ENCODE measurements around the gene RERE. TPM values are rescaled to one million over a fixed set of nuclear protein-coding genes. Genes with fewer than 3 reads are reported as not detected.

Gene RERE
- total RNA-seq, 1 donor = 55.0 TPM

DNA sequence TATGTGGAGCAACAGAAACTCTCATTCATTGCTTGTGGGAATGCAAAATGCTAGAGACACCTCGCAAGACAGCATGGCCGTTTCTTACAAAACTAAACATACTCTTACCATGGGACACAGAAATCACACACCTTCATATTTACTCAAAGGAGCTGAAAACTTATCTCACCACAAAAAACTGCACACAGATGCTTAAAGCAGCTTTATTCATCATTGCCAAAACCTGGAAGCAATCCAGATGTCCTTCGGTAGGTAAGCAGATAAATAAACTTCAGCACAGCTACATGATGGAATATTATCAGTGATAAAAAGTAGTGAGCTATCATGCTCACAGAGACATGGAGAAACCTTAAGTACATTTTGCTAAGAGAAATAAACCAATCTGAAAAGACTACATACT lies 124.3 kb downstream of the RERE start:
- Histone ChIP-seq H3K27me3 (ENCODE audit: insufficient read depth, low read length) (no peaks in the 10 kb centered on the region), H2AFZ (ENCODE audit: low read length) (no peak overlapping the region), H3K27ac (ENCODE audit: low read depth, low read length) (no peak overlapping the region), H4K20me1 (ENCODE audit: insufficient read depth, low read length) (peaks cover 8% of the 10 kb centered on the region), H3K79me2 (ENCODE audit: insufficient read depth, low read length) (peaks cover 85% of the 10 kb centered on the region), H3K36me3 (ENCODE audit: insufficient read depth, low read length) (no peaks in the 10 kb centered on the region), H3K4me2 (ENCODE audit: insufficient read depth, low read length) (no peak overlapping the region), H3K9me3 (ENCODE audit: low read depth, low read length) (no peaks in the 10 kb centered on the region), H3K4me1 (ENCODE audit: insufficient read depth, low read length) (no peaks in the 10 kb centered on the region), H3K4me3 (ENCODE audit: insufficient read depth, low read length) (no peak overlapping the region)
- no peak for DNase-seq (ENCODE audit: insufficient read length, low spot score, missing footprints)
- TF ChIP-seq, protein P1, sequence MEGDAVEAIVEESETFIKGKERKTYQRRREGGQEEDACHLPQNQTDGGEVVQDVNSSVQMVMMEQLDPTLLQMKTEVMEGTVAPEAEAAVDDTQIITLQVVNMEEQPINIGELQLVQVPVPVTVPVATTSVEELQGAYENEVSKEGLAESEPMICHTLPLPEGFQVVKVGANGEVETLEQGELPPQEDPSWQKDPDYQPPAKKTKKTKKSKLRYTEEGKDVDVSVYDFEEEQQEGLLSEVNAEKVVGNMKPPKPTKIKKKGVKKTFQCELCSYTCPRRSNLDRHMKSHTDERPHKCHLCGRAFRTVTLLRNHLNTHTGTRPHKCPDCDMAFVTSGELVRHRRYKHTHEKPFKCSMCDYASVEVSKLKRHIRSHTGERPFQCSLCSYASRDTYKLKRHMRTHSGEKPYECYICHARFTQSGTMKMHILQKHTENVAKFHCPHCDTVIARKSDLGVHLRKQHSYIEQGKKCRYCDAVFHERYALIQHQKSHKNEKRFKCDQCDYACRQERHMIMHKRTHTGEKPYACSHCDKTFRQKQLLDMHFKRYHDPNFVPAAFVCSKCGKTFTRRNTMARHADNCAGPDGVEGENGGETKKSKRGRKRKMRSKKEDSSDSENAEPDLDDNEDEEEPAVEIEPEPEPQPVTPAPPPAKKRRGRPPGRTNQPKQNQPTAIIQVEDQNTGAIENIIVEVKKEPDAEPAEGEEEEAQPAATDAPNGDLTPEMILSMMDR (IDR thresholded peaks at IDR 0.05; ENCODE audit: extremely low read depth, low read depth, low read length) = no peak

DNA sequence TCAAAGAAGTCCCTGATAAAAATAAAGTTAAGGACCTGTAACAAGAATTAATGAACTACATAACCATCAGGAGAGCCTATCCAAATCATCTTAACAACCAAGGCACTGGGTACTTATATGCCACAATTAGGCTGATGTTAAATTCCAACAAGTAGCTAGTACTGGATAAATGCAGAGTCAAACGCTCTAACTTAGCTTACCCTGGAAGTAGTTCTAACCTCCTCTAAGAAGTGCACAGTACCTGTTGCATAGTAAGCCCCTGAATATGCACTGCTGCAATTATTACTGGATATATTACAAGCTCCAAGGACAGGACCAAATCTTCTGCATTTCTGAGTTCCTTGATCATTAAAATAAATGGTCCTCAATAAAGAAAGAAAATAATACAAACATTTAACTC lies 125.8 kb downstream of the RERE start:
- no peak for DNase-seq (ENCODE audit: insufficient read length, low spot score, missing footprints)
- Histone ChIP-seq H4K20me1 (ENCODE audit: insufficient read depth, low read length) (peaks cover 10% of the 10 kb centered on the region), H3K27me3 (ENCODE audit: insufficient read depth, low read length) (no peaks in the 10 kb centered on the region), H3K9me3 (ENCODE audit: low read depth, low read length) (no peaks in the 10 kb centered on the region), H3K79me2 (ENCODE audit: insufficient read depth, low read length) (peaks cover 91% of the 10 kb centered on the region), H3K4me3 (ENCODE audit: insufficient read depth, low read length) (no peak overlapping the region), H3K4me2 (ENCODE audit: insufficient read depth, low read length) (no peak overlapping the region), H3K36me3 (ENCODE audit: insufficient read depth, low read length) (no peaks in the 10 kb centered on the region), H3K27ac (ENCODE audit: low read depth, low read length) (no peak overlapping the region), H3K4me1 (ENCODE audit: insufficient read depth, low read length) (peaks cover 9% of the 10 kb centered on the region), H2AFZ (ENCODE audit: low read length) (no peak overlapping the region)
- TF ChIP-seq, protein P1 (IDR thresholded peaks at IDR 0.05; ENCODE audit: extremely low read depth, low read depth, low read length) = no peak

DNA sequence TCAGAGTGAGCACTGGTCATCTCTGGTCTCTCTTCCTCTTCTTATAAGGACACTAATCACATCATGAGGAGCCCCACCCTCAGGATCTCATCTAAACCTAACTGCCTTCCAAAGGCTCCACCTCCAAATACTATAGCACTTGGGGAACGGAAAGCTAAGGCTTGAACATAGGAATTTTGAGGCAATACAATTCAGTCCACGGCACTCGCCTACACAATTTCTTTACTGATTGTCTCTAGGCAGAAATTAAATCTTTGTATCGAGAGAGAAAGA lies 127.3 kb downstream of the RERE start:
- H4K20me1 ChIP-seq (ENCODE audit: insufficient read depth, low read length) = peaks cover 12% of the 10 kb centered on the region

DNA sequence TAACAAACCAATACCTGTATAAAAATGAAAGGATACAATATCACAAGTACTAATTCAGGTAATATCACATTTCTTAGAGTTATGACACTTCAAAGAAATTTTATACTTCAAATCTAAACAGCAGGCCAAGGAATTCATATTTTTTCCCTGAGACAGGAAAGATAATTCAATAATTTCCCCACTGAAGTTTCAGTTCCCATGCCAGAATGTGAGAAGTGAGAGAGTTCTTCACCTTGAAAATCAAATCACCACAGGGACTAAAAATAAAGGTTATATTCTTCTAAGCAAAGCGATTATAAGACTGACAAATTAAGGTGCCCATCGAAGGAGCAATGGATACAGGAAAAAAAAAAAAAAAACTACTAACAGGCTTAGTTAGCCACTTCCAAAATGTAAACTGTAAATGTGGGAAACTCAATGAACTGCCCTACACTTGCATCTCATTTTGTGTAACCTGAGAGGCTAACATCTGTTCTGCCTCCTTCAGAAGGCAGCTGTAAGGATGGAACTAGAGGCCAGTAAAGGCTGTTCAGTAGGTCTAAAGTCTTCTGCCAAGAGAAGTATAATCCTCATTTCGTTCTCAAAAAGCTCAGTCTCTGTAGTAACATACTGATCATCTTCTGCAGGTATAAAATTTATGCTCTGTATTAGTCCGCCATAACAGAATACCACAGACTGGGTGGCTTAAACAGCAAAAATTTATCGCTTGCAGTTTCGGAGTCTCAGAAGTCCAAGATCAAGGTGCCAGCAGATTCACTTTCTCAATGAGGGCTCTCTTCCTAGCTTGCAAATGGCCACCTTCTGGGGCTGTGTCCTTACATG lies 127.8 kb downstream of the RERE start:
- Histone ChIP-seq H3K4me3 (ENCODE audit: insufficient read depth, low read length) (no peak overlapping the region), H2AFZ (ENCODE audit: low read length) (no peak overlapping the region), H3K4me1 (ENCODE audit: insufficient read depth, low read length) (peaks cover 11% of the 10 kb centered on the region), H4K20me1 (ENCODE audit: insufficient read depth, low read length) (peaks cover 16% of the 10 kb centered on the region), H3K9me3 (ENCODE audit: low read depth, low read length) (no peaks in the 10 kb centered on the region), H3K79me2 (ENCODE audit: insufficient read depth, low read length) (peaks cover 92% of the 10 kb centered on the region), H3K27me3 (ENCODE audit: insufficient read depth, low read length) (no peaks in the 10 kb centered on the region), H3K27ac (ENCODE audit: low read depth, low read length) (no peak overlapping the region), H3K4me2 (ENCODE audit: insufficient read depth, low read length) (no peak overlapping the region), H3K36me3 (ENCODE audit: insufficient read depth, low read length) (no peaks in the 10 kb centered on the region)
- TF ChIP-seq, protein P1 (IDR thresholded peaks at IDR 0.05; ENCODE audit: extremely low read depth, low read depth, low read length) = no peak
- no peak for DNase-seq (ENCODE audit: insufficient read length, low spot score, missing footprints)

More for the DNA sequence above, 127.3 kb downstream of the RERE start:
- H3K4me1 ChIP-seq (ENCODE audit: insufficient read depth, low read length) = peaks cover 11% of the 10 kb centered on the region
- TF ChIP-seq, protein P1 (IDR thresholded peaks at IDR 0.05; ENCODE audit: extremely low read depth, low read depth, low read length) = no peak
- H3K9me3 ChIP-seq (ENCODE audit: low read depth, low read length) = no peaks in the 10 kb centered on the region
- H3K27ac ChIP-seq (ENCODE audit: low read depth, low read length) = no peak overlapping the region
- no peaks in the 10 kb centered on the region for H3K36me3 ChIP-seq (ENCODE audit: insufficient read depth, low read length)
- no peak for DNase-seq (ENCODE audit: insufficient read length, low spot score, missing footprints)
- no peak overlapping the region for H3K4me2 ChIP-seq (ENCODE audit: insufficient read depth, low read length)
- H3K4me3 ChIP-seq (ENCODE audit: insufficient read depth, low read length) = no peak overlapping the region
- no peaks in the 10 kb centered on the region for H3K27me3 ChIP-seq (ENCODE audit: insufficient read depth, low read length)
- peaks cover 92% of the 10 kb centered on the region for H3K79me2 ChIP-seq (ENCODE audit: insufficient read depth, low read length)
- H2AFZ ChIP-seq (ENCODE audit: low read length) = no peak overlapping the region

Measured in osteoblast (primary cell).